Sigmoid colon (tissue), 7 donors: Measurements from ENCODE around the gene UTS2B. TPM values are rescaled to one million over a fixed set of nuclear protein-coding genes. Genes with fewer than 3 reads are reported as not detected.

Experiments used
- DNase-seq: peaks from one replicate; pipeline ENCODE4 v3.0.0-alpha.2; 2019
- H3K27ac ChIP-seq, 4 donors: fragments of 200-600 bp; sonication (generic); one replicate each; pipeline ENCODE4 v1.5.1; 2016 to 2019; ENCODE audit warnings: mild to moderate bottlenecking in 1 of 4
- H3K27me3 ChIP-seq, 3 donors: fragments of 200-600 bp; sonication (generic); one replicate each; pipeline ENCODE4 v1.5.1; 2019; ENCODE audit warnings: mild to moderate bottlenecking in 1 of 3
- H3K36me3 ChIP-seq, 4 donors: fragments of 200-600 bp; sonication (generic); one replicate each; pipeline ENCODE4 v1.5.1; 2016 to 2019
- H3K4me1 ChIP-seq, 4 donors: fragments of 200-600 bp; sonication (generic); one replicate each; pipeline ENCODE4 v1.5.1; 2017 to 2019
- H3K4me3 ChIP-seq, 4 donors: fragments of 200-600 bp; sonication (generic); one replicate each; pipeline ENCODE4 v1.5.1; 2017 to 2019; ENCODE audit warnings: mild to moderate bottlenecking in 2 of 4, moderate library complexity in 1 of 4
- H3K9me3 ChIP-seq, 4 donors: fragments of 200-600 bp in 3 of 4; sonication (generic) in 3 of 4; one replicate each; pipeline versions ENCODE4 v1.5.1 to v1.6.1; 2013 to 2019
- CTCF ChIP-seq, 4 experiments: fragments of 450-650 bp in 3 of 4; fragments of 200-600 bp in 1 of 4; IDR thresholded peaks; one replicate each; pipeline ENCODE4 v1.5.1; 2016 to 2019; ENCODE audit warnings: antibody characterized with exemption in 4 of 4, mild to moderate bottlenecking in 3 of 4, moderate library complexity in 2 of 4
- EP300 ChIP-seq, 4 donors: sonication (generic); formaldehyde crosslinking; IDR thresholded peaks; one replicate each; pipeline ENCODE4 v1.6.1; 2017; ENCODE audit warnings: antibody characterized with exemption in 4 of 4
- POLR2A ChIP-seq, 2 donors: fragments of 450-650 bp; IDR thresholded peaks; one replicate each; pipeline ENCODE4 v1.6.1; 2016; ENCODE audit warnings: antibody characterized with exemption in 2 of 2, mild to moderate bottlenecking in 2 of 2, moderate library complexity in 2 of 2
- POLR2AphosphoS5 ChIP-seq, 4 donors: sonication (generic); formaldehyde crosslinking; IDR thresholded peaks; one replicate each; pipeline ENCODE4 v1.6.1; 2017; ENCODE audit warnings: antibody characterized with exemption in 4 of 4
- WGBS, 2 donors: extraction: QIAGEN DNeasy Blood & Tissue Kit; methylation state at CpG; one replicate each; pipeline ENCODE4 v1.1.7; 2013; 5-methylcytosine and 5-hydroxymethylcytosine counted together
- intact Hi-C: fragments of 100-400 bp; cut with DNase I; formaldehyde crosslinking; loops from one replicate; pipeline ENCODE4 v1.15.1; 2023
- polyA plus RNA-seq, 3 donors: library from polyadenylated mRNA; stranded (reverse); fragments of 200-250 nt; gene quantifications; one replicate each; pipeline ENCODE4 v1.2.3, GENCODE V29; 2013
- total RNA-seq, 4 donors: library from RNA; depleted of rRNA; stranded (reverse); fragments of >200 nt; gene quantifications; one replicate each; pipeline ENCODE4 v1.1.0, GENCODE V29; 2016
- donor health status: healthy with polysubstance abuse.
- donor health status: Bipolar disorder and iron deficiency.
- donor health status: healthy.

UTS2B gene
- total and polyA plus RNA-seq, 7 donors: 0.17 to 0.71 (median 0.28) TPM; not detected in 4

- intact Hi-C loops: no loop called here
- 22 to 65% methylated on average over 2 of the region's 2 CpGs for WGBS, 2 donors
These were observed 27.9 kb downstream of the UTS2B start for GRCh38 chr3:191302451-191302850.

GRCh38 chr3:191301782-191302411, 28.4 kb downstream of the UTS2B start:
- WGBS, 2 donors: 94 to 95% methylated on average over 5 of the region's 5 CpGs
- no peaks in the 10 kb centered on the region for H3K4me1 ChIP-seq
- TF ChIP-seq POLR2AphosphoS5 (IDR thresholded peaks at IDR 0.05) (no peak), EP300 (IDR thresholded peaks at IDR 0.05) (no peak), POLR2A (IDR thresholded peaks at IDR 0.05) (no peak), CTCF (IDR thresholded peaks at IDR 0.05) (no peak)
- H3K36me3 ChIP-seq: no peaks in the 10 kb centered on the region
- no peak for DNase-seq
- H3K27me3 ChIP-seq: no peaks in the 10 kb centered on the region
- H3K27ac ChIP-seq: no peak overlapping the region
- no peak overlapping the region for H3K4me3 ChIP-seq
- intact Hi-C loops: no loop called here
- H3K9me3 ChIP-seq: no peaks in the 10 kb centered on the region

More at GRCh38 chr3:191302451-191302850, 27.9 kb downstream of the UTS2B start:
- H3K9me3 ChIP-seq: no peaks in the 10 kb centered on the region
- H3K4me3 ChIP-seq: no peak overlapping the region
- no peak for DNase-seq
- H3K36me3 ChIP-seq: no peaks in the 10 kb centered on the region
- no peaks in the 10 kb centered on the region for H3K27me3 ChIP-seq
- H3K27ac ChIP-seq: no peak overlapping the region
- no peaks in the 10 kb centered on the region for H3K4me1 ChIP-seq
- TF ChIP-seq POLR2AphosphoS5 (IDR thresholded peaks at IDR 0.05) (no peak), EP300 (IDR thresholded peaks at IDR 0.05) (no peak), POLR2A (IDR thresholded peaks at IDR 0.05) (no peak), CTCF (IDR thresholded peaks at IDR 0.05) (no peak)

GRCh38 chr3:191301017-191301416, 29.3 kb downstream of the UTS2B start:
- Histone ChIP-seq H3K27me3 (no peaks in the 10 kb centered on the region), H3K4me1 (no peaks in the 10 kb centered on the region), H3K36me3 (no peaks in the 10 kb centered on the region), H3K27ac (no peak overlapping the region), H3K9me3 (no peaks in the 10 kb centered on the region), H3K4me3 (no peak overlapping the region)
- TF ChIP-seq CTCF (IDR thresholded peaks at IDR 0.05): no peak
- no peak for TF ChIP-seq POLR2AphosphoS5 (IDR thresholded peaks at IDR 0.05)
- no peak for TF ChIP-seq POLR2A (IDR thresholded peaks at IDR 0.05)
- no peak for TF ChIP-seq EP300 (IDR thresholded peaks at IDR 0.05)
- DNase-seq: no peak
- 61 to 87% methylated on average over 1 of the region's 1 CpG for WGBS, 2 donors
- intact Hi-C loops: no loop called here

- no peaks in the 10 kb centered on the region for H3K9me3 ChIP-seq
- WGBS, 2 donors: 68 to 80% methylated on average over 1 of the region's 1 CpG
- no peaks in the 10 kb centered on the region for H3K27me3 ChIP-seq
- H3K4me3 ChIP-seq: no peak overlapping the region
- TF ChIP-seq EP300 (IDR thresholded peaks at IDR 0.05) (no peak), CTCF (IDR thresholded peaks at IDR 0.05) (no peak), POLR2AphosphoS5 (IDR thresholded peaks at IDR 0.05) (no peak), POLR2A (IDR thresholded peaks at IDR 0.05) (no peak)
- no peaks in the 10 kb centered on the region for H3K36me3 ChIP-seq
- intact Hi-C loops: no loop called here
- no peaks in the 10 kb centered on the region for H3K4me1 ChIP-seq
- no peak for DNase-seq
- H3K27ac ChIP-seq: no peak overlapping the region
These were observed 29.9 kb downstream of the UTS2B start for GRCh38 chr3:191300422-191300821.

GRCh38 chr3:191298846-191299245, 31.5 kb downstream of the UTS2B start:
- Histone ChIP-seq H3K36me3 (no peaks in the 10 kb centered on the region), H3K9me3 (no peaks in the 10 kb centered on the region), H3K27ac (no peak overlapping the region), H3K27me3 (no peaks in the 10 kb centered on the region), H3K4me3 (no peak overlapping the region), H3K4me1 (no peaks in the 10 kb centered on the region)
- DNase-seq: no peak
- intact Hi-C loops: no loop called here
- TF ChIP-seq CTCF (IDR thresholded peaks at IDR 0.05): no peak
- no peak for TF ChIP-seq POLR2AphosphoS5 (IDR thresholded peaks at IDR 0.05)
- no peak for TF ChIP-seq POLR2A (IDR thresholded peaks at IDR 0.05)
- TF ChIP-seq EP300 (IDR thresholded peaks at IDR 0.05): no peak
